Activated CD8-positive, alpha-beta T cell treated with anti-CD3 and anti-CD28 coated beads for 36 hours (primary cell): ENCODE data around the gene PSKH1. TPM values are rescaled to one million over a fixed set of nuclear protein-coding genes. Genes with fewer than 3 reads are reported as not detected.

Source experiments
- ATAC-seq: fragments of 200-7000 bp; cut with Tn5 transposase; one replicate; pipeline ENCODE4 v1.10.0; 2021; ENCODE audit warnings: mild to moderate bottlenecking, moderate library complexity
- CTCF ChIA-PET: fragments of 350-600 bp; sonication (Branson Sonifier 250); formaldehyde crosslinking; loops from one replicate; lab custom pipeline; 2021; ENCODE audit warnings: antibody characterized with exemption; lab: Charles Lee
- POLR2A ChIA-PET: fragments of 350-600 bp; sonication (Branson Sonifier 250); formaldehyde crosslinking; loops from one replicate; lab custom pipeline; 2021; ENCODE audit warnings: antibody characterized with exemption; lab: Charles Lee
- DNase-seq: peaks from one replicate; pipeline ENCODE4 v3.0.0-alpha.2; 2020
- H3K27ac Mint-ChIP-seq: one replicate; pipeline ENCODE4 v1.8.0; 2021; ENCODE audit warnings: mild to moderate bottlenecking, mixed read lengths
- H3K27me3 Mint-ChIP-seq: one replicate; pipeline ENCODE4 v1.8.0; 2021; ENCODE audit warnings: mixed read lengths
- H3K36me3 Mint-ChIP-seq: one replicate; pipeline ENCODE4 v1.8.0; 2021; ENCODE audit warnings: low read depth, mixed read lengths
- H3K4me1 Mint-ChIP-seq: one replicate; pipeline ENCODE4 v1.8.0; 2021; ENCODE audit warnings: low read depth, mixed read lengths
- H3K4me3 Mint-ChIP-seq: one replicate; pipeline ENCODE4 v1.8.0; 2021; ENCODE audit warnings: mild to moderate bottlenecking, moderate library complexity, mixed read lengths
- H3K9me3 Mint-ChIP-seq: one replicate; pipeline ENCODE4 v1.8.0; 2021; ENCODE audit warnings: mixed read lengths
- intact Hi-C: fragments of 100-400 bp; cut with micrococcal nuclease; formaldehyde crosslinking; loops from one replicate; pipeline ENCODE4 v1.10.0; 2022
- total RNA-seq, 2 experiments: library from RNA; stranded (reverse); gene quantifications; one replicate each; pipeline ENCODE4 v1.2.3, GENCODE V29; 2021
- TF ChIP-seq, protein P1 (sequence below): fragments of 200-600 bp; IDR thresholded peaks from one replicate; pipeline ENCODE4 v1.8.0; 2022; ENCODE audit warnings: antibody characterized with exemption, mild to moderate bottlenecking

Gene PSKH1
- total RNA-seq, 2 experiments from 2014 or later = 8.4 to 8.5 TPM

DNA sequence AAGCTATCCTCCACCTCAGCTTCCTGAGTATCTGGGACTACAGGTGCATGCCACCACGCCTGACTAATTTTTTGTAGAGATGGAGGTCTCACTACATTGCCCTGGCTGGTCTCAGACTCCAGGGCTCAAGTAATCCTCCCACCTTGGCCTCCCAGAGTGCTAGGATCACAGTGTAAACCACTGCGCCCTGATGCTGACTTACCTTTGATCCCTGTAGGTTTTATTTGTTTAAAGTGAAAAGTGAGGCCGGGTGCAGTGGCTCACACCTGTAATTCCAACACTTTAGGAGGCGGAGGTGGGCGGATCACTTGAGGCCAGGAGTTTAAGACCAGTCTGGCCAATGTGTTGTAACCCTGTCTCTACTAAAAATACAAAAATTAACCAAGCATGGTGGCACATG is 8.7 kb downstream of the PSKH1 start:
- Mint-ChIP-seq H3K9me3 (no peaks in the 10 kb centered on the region), H3K4me3 (no peak overlapping the region), H3K27me3 (no peaks in the 10 kb centered on the region), H3K36me3 (no peaks in the 10 kb centered on the region), H3K4me1 (peaks cover 12% of the 10 kb centered on the region), H3K27ac (no peak overlapping the region)
- ChIA-PET POLR2A (no interaction called here), CTCF (interaction anchor here (2.2 kb wide), 1 partner anchor 18 kb away, joined by 9 read pairs; no protein-coding TSS in a partner anchor)
- ATAC-seq (no peak), DNase-seq (no peak)
- intact Hi-C loops = no loop called here
- TF ChIP-seq, protein P1, sequence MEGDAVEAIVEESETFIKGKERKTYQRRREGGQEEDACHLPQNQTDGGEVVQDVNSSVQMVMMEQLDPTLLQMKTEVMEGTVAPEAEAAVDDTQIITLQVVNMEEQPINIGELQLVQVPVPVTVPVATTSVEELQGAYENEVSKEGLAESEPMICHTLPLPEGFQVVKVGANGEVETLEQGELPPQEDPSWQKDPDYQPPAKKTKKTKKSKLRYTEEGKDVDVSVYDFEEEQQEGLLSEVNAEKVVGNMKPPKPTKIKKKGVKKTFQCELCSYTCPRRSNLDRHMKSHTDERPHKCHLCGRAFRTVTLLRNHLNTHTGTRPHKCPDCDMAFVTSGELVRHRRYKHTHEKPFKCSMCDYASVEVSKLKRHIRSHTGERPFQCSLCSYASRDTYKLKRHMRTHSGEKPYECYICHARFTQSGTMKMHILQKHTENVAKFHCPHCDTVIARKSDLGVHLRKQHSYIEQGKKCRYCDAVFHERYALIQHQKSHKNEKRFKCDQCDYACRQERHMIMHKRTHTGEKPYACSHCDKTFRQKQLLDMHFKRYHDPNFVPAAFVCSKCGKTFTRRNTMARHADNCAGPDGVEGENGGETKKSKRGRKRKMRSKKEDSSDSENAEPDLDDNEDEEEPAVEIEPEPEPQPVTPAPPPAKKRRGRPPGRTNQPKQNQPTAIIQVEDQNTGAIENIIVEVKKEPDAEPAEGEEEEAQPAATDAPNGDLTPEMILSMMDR = no peak

DNA sequence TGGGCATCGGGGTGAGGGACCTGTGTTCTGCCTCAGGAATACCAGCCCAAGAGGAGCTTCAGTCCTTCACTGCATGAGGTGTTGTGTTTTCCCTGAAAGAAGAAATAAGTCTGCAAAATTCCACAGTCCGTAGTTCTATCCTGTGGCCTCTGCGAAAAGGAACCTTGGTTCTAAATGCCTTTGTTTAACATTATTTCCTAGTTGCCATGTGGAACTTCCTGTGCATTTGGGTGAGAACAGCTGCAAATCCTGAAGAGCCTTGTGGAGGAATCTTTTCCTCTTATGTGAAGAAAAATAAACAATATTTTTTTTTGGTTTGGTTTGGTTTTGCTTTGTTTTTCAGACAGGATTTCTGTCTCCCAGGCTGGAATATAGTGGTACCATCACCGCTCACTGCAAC is 9.8 kb downstream of the PSKH1 start:
- ATAC-seq (no peak), DNase-seq (no peak)
- peak overlapping the region; percentile 3 for H3K27ac Mint-ChIP-seq
- intact Hi-C loops = no loop called here
- H3K4me3 Mint-ChIP-seq = no peak overlapping the region
- no peaks in the 10 kb centered on the region for H3K9me3 Mint-ChIP-seq
- TF ChIP-seq, protein P1 = no peak
- no peaks in the 10 kb centered on the region for H3K27me3 Mint-ChIP-seq
- H3K36me3 Mint-ChIP-seq = no peaks in the 10 kb centered on the region
- ChIA-PET POLR2A (no interaction called here), CTCF (interaction anchor here (1.0 to 7.2 kb wide), 4 partner anchors 18 to 86 kb away, joined by 3 to 45 read pairs (median 6); partner anchors contain the start of gene NRN1L)
- H3K4me1 Mint-ChIP-seq = peaks cover 10% of the 10 kb centered on the region

DNA sequence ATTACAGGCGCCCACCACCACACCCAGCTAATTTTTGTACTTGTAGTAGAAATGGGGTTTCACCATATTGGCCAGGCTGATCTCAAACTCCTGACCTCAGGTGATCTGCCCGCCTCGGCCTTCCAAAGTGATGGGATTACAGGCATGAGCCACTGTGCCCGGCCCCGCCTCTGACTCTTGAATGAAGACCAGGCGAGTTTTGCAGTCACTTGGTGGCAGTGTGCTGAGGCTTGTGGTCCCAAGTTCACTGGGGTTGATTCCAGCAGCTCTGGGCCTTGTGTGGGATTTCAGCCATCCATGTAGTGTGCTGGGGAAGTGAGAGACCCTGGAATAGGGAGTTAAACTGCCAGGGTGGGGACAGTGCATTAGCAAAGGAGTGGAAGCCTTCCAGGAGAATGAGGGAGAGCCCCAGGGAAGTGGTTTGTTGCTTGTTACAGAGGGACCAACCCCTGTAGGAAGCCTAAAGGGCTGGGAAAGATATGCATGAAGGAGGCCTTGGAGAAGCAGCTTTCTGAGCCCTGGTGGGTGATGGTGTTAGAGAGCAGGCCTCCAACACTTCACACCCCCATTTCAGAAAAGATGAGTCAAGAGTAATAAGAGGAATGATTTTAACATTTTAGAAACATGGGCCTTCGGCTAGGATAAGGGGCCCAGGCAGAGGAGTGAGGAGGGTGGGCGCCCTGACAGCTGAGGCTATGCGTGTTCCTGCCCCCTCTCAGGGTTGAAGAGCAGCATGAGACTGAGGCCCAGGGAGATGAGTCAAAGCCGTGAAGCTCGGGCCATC is 14.5 kb downstream of the PSKH1 start:
- Mint-ChIP-seq H3K4me3 (no peak overlapping the region), H3K27me3 (no peaks in the 10 kb centered on the region), H3K27ac (peak overlapping the region; percentile 50), H3K36me3 (peaks cover 2% of the 10 kb centered on the region), H3K9me3 (no peaks in the 10 kb centered on the region), H3K4me1 (peaks cover 22% of the 10 kb centered on the region)
- CTCF ChIA-PET = interaction anchor here (0.8 to 7.2 kb wide), 6 partner anchors 14 to 91 kb away, joined by 3 to 45 read pairs (median 3); partner anchors contain the start of genes NRN1L and PSKH1
- TF ChIP-seq, protein P1 = no peak
- no peak for DNase-seq
- intact Hi-C loops = no loop called here
- ATAC-seq = peak; percentile 43
- POLR2A ChIA-PET = interaction anchor here (1.0 to 1.7 kb wide), 3 partner anchors 21 to 28 kb away, joined by 3 to 6 read pairs (median 4); no protein-coding TSS in a partner anchor

DNA sequence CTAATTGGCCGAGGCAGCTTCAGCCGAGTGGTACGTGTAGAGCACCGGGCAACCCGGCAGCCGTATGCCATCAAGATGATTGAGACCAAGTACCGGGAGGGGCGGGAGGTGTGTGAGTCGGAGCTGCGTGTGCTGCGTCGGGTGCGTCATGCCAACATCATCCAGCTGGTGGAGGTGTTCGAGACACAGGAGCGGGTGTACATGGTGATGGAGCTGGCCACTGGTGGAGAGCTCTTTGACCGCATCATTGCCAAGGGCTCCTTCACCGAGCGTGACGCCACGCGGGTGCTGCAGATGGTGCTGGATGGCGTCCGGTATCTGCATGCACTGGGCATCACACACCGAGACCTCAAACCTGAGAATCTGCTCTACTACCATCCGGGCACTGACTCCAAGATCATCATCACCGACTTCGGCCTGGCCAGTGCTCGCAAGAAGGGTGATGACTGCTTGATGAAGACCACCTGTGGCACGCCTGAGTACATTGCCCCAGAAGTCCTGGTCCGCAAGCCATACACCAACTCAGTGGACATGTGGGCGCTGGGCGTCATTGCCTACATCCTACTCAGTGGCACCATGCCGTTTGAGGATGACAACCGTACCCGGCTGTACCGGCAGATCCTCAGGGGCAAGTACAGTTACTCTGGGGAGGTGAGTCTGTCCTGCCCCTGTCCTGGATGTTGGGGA is 16.1 kb downstream of the PSKH1 start:
- H3K9me3 Mint-ChIP-seq = no peaks in the 10 kb centered on the region
- H3K27ac Mint-ChIP-seq = peak overlapping the region; percentile 11
- DNase-seq (no peak), ATAC-seq (no peak)
- TF ChIP-seq, protein P1 = no peak
- no peaks in the 10 kb centered on the region for H3K27me3 Mint-ChIP-seq
- peaks cover 22% of the 10 kb centered on the region for H3K4me1 Mint-ChIP-seq
- CTCF ChIA-PET = interaction anchor here (1.1 to 7.2 kb wide), 2 partner anchors 9 to 24 kb away, joined by 3 to 45 read pairs; partner anchors contain the start of gene NRN1L
- no peak overlapping the region for H3K4me3 Mint-ChIP-seq
- POLR2A ChIA-PET = interaction anchor here (1.5 to 1.7 kb wide), 2 partner anchors 25 to 26 kb away, joined by 6 to 8 read pairs; partner anchors contain the start of gene NRN1L
- intact Hi-C loops = no loop called here
- peaks cover 2% of the 10 kb centered on the region for H3K36me3 Mint-ChIP-seq
